HG02870 (cell line): ENCODE data around the gene COQ8B.
A peak's percentile ranks its signal among the peaks of the same experiment; 100 is the strongest.
"Not testable (repeated sequence)": the region's sequence is repeated elsewhere in the genome, so short reads cannot be mapped to it uniquely, and the experiment has no call there.

Experiments
- ATAC-seq: cut with Tn5 transposase; IDR thresholded peaks from one replicate; pipeline ENCODE4 v1.9.1; 2021; ENCODE audit warnings: mild to moderate bottlenecking, moderate library complexity; ENCODE audit not compliant: unreplicated experiment

Gene COQ8B

DNA sequence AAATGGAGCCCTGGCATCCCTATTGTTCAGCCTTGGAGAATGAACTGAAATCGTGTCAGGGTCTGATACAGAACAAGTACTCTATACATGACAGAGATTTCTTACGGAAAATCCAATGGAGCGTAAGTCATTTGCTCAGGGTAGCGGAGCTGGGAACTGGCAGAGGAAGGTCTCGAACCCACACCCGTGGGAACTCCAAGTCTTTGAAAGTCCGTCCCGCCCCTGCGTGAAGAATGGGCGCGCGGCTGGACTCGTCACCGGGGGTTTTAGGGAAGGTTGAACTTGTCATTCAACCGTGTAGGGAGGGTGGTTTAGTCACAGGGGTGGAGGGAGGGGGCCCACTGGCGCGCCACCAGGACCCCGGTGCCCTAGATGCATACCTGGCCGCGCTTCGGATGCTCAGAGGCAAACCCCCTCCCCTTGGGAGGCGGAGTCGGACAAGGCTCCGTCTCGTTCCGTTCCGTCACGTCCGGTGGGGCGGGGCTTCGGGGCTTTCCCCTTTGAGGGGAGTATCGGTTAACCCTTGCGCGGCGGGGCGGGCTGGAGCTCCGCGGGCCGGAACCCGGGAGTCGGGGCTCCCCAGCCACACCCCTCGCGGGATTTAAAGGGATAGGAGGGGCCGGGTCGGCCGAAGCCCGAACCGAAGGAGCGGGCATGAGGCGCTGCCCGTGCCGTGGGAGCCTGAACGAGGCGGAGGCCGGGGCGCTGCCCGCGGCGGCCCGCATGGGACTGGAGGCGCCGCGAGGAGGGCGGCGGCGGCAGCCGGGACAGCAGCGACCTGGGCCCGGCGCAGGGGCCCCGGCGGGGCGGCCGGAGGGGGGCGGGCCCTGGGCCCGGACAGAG, at the start of gene COQ8B, which contains the start of gene ITPKC:
COQ8B (minus strand) TSS at position 405 of the 843 bp plus-strand sequence. CDS start 2,254 bp downstream, outside the sequence.
ITPKC (plus strand) TSS at position 631 of the 843 bp plus-strand sequence; CDS start at position 655, 24 bp downstream.
- ATAC-seq, result peak; percentile 70

DNA sequence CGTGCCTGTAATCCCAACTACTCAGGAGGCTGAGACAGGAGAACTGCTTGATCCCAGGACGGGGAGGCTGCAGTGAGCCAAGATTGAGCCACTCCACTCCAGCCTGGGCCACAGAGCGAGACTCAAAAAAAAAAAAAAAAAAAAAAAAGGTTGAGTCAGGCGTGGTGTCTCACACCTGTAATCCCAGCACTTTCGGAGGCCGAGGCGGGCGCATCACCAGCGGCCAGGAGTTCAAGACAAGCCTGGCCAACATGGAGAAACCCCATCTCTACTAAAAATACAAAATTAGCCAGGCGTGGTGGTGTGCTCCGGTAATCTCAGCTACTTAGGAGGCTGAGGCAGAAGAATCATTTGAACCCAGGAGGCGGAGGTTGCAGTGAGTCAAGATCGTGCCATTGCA, 49.7 kb upstream of the COQ8B start:
- not testable (repeated sequence) for ATAC-seq

DNA sequence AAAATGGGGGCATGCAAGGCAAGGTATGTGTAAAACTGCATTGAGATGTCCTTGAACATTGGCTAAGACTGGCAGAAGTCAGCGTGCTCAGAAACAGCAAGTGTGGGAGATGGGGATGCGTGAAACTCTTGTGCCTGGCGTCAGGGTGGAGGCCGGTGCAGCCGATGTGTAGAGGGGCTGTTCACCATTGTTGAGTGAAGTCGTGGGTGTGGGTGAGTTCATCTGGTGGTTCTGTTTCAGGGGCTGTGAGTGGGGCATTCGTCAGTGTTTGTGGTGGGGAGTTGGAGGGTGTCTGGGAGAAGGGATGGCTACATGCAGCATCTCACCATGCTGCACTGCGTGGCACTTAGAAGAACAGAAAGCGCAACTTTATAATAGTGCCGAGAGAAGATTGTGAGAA, 47.3 kb upstream of the COQ8B start:
- ATAC-seq, result no peak

DNA sequence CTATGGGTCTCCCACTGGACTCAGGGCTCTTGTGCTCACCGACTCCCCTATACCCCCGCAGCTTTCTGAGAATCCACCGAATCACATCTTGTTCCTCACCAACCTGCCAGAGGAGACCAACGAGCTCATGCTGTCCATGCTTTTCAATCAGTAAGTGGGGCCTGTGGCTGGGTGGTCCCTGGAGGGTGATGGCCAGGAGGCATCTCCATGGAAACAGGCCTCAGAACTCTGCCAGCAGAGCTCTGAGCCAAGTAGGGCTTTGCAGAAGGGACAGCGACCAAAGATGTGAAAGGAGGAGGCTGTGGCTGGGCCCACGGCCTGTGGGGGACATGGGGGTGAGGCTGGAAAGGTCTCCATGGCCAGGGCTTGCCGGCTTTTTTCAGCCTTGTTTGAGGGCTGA, 46.8 kb upstream of the COQ8B start:
- ATAC-seq, result no peak

DNA sequence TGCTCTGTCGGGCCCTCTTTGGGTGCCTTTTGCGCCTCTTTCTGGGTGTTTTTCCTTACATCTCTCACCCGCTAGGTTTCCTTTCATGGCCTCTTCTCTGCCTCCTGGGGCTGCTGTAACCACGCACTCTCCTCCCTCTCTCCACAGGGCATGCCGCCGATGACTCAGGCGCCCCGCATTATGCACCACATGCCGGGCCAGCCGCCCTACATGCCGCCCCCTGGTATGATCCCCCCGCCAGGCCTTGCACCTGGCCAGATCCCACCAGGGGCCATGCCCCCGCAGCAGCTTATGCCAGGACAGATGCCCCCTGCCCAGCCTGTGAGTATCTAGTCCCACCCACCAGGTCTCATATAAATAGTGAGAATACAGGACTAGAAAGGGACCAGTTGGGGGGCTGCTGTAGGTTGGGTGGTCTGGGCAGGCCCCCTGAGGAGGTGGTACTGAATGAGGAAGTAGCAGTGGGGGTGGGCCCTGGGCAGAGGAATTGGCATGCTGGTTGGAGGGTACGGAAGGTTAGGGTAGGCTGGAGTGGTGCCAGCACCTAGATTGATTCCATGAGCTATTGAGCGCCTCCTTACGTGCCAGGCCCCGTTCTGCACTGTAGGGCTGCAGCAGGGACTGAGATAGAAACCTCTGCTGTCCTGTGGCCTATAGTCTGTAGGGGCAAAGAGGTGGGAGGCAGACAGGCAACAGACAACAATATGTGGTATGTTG, 46.2 kb upstream of the COQ8B start:
- ATAC-seq, result no peak

DNA sequence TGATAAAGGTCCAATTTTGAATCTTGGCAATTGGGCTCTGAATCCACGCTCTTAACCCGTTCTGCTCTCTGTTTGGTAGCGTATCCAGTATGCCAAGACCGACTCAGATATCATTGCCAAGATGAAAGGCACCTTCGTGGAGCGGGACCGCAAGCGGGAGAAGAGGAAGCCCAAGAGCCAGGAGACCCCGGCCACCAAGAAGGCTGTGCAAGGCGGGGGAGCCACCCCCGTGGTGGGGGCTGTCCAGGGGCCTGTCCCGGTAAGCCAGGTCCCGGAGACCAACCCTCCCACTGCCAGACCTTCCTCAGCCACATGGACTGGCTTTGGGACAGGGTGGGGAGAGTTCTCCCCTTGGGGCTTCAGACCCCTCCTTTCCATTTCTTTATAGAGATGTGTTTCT, 42.7 kb upstream of the COQ8B start:
- no peak for ATAC-seq

DNA sequence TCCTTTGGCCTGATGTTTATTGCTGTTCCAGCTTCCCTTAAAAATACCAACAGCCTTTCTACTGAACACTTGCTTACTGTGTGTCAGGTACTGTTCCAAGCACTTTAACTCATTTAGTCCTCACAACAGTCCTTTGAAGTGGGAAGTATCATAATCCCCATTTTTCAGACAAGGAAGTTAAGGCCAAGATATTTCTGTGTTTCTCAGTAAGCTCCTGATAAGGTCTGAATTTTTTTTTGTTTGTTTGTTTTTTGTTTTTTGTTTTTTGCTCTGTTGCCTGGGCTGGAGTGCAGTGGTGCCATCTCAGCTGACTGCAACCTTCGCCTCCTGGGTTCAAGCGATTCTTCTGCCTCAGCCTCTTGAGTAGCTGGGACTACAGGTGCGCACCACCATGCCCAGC, 41.8 kb upstream of the COQ8B start:
- ATAC-seq, result no peak

DNA sequence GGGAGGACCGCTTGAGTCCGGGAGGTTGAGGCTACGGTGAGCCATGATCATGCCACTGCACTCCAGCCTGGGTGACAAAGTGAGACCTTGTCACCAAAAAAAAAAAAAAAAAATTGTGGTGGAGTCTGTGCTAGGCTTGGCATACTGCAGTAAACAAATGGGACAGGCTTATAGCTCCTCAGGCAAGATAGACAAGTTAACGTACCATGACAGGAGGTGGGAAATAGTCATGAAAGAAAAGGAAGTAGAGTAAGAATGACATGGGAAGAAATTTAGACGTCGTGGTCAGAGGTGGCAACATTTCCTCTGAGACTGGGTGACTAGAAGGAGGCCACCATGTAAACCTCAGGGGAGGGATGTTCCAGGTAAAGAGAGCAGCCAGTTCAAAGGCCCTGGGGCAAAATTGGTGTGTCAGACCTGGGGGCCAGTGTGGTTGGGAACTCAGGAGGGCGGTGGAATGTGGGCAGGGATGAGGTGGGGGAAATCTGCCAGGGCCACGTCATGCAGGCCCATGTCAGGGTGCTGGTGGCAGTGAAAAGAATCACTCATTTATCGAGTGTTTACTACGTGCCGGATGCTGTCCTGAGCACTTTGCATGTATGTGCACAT, 39.9 kb upstream of the COQ8B start:
- no peak for ATAC-seq

DNA sequence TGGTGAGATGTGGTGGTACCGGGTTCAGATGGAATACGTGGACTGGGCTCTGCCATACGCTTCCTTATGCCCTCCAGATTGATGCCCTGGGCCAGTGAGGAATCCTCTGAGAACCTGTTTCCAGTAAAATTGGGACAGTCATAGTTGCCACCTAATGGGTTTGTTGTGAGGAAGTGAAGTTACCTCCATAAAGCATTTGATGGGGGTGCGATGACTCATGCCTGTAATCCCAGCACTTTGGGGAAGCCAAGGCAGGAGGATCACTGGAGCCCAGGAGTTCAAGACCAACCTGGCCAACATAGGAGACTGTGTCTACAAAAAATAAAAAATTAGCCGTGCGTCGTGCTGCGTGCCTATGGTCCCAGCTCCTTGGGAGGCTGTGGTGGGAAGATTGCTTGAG, 39.1 kb upstream of the COQ8B start:
- no peak for ATAC-seq

DNA sequence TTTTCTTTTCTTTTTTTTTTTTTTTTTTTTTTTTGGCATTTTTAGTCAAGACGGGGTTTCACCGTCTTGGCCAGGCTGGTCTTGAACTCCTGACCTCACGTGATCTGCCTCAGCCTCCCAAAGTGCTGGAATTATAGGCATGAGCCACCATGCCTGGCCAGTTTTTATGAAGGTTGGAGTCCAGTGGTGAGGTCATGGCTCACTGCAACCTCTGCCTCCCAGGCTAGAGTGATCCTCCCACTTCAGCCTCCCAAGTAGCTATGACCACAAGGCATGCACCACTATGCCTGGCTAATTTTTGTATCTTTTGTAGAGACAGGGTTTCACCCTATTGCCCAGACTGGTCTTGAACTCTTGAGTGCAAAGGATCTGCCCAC, 38.5 kb upstream of the COQ8B start:
- no peak for ATAC-seq

DNA sequence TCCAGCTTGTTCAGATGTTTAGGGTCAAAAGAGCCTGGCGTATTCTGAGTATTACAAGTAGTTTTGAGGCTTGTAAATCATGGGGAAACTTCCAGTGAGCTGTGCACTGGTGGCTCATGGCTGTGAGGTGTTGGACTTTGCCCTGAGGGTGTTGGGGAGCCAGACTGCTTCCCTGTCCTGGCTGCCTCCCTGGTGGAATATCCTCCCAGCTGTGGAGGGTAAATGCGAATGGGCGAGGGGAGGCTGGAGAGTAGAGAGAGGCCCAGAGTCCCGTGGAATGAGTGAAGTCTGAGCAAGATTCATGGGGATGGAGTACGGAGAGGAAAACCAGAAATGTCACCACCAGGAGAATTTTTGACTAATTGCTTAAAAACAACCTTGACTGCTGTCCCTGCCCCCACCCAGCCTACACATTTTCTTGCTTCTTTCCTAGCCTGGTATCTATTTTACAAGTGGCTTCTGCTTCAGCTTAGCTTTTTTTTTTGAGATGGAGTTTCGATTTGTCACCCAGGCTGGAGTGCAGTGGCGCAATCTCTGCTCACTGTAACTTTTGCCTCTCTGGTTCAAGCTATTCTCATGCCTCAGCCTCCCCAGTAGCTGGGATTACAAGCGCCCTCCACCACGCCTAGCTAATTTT, 38.0 kb upstream of the COQ8B start:
- no peak for ATAC-seq

DNA sequence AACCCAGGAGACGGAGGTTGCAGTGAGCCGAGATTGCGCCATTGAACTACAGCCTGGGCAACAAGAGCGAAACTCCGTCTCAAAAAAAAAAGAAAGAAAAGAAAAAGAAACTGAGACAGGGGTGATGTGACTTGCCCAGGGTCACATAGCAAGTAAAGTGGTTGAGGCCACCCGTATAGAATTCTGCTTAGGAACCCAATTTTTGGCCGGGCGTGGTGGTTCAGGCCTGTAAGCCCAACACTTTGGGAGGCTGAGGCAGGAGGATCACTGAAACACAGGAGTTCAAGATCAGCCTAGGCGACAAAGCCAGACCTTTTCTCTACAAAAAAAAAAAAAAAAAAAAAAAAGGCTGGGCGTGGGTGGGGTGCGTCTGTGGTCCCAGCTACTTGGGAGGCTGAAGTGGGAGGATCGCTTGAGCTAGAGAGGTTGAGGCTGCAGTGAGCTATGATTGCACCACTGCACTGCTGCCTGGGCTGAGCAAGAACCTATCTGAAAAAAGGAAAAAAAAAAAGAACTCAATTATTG, 35.6 kb upstream of the COQ8B start:
- ATAC-seq, result no peak

DNA sequence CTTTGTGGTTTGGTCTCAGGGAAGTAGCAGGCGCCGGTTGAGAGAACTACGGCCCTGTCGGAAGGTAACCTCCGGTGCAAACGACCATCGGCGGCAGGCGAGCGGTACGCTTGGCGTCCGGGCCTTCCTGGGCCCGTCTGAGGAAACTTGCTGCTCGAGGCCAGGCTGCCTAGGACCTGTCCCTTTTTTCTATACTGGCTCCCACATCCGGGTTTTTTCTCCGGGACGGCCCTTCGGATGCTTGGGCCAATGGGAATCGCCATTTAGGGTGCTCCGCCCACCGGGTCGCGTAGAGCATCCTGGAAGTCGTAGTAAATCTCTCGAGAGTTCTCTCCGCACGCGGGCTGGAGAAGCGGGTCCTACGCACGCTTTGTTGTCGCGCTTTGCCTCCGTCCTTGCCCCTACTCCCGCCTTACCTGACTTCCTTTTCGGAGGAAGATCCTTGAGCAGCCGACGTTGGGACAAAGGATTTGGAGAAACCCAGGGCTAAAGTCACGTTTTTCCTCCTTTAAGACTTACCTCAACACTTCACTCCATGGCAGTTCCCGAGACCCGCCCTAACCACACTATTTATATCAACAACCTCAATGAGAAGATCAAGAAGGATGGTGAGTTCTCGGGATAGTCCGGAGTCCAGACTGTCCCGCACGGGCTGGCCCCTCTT, 34.3 kb upstream of the COQ8B start, which contains the start of gene SNRPA:
SNRPA (plus strand) TSS at position 330 of the 664 bp plus-strand sequence; CDS start at position 536, 206 bp downstream.
- ATAC-seq, result peak; percentile 51

DNA sequence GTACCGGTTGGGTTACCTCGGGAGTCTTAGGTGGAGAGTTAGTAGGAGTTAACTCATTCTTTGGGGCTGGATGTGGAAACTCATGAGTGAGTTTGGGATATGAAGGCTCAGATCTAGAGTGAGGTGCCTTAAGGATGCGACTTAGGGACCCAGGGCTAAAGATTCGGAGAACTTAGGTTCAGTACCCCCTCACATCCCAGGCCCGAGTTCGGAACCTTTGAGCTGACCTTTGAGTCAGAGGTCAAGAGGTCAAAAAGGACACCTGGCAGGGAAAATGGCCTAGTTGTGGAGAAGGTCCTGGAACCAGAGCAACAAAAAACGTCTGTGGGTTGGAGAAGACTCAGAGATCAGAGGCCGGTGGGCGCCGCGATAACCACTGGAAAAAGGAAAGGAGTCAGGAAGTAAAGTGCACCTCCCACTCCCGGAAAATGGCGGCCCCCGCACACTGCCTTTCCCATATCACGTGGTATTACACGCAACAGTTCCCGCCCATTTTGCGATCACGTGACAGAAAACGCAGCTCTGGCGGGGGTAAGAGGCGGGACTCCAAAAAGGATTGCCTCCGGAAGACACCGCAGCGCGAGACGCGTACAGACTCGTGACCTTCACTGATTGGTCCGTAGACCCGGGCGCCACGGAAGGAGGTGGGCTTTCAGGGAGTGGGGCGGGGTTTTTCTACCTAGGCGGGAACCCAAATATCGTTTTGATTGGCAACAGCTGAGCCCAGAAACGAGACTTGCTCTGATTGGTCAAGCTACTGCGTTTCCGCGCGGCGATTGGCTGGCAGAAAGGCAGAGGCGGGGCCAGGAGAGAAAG, 33.6 kb upstream of the COQ8B start, which contains the start of gene ACTMAP:
ACTMAP (minus strand) TSS at position 420 of the 816 bp plus-strand sequence. CDS start 674 bp downstream, outside the sequence.
- peak; percentile 89 for ATAC-seq

DNA sequence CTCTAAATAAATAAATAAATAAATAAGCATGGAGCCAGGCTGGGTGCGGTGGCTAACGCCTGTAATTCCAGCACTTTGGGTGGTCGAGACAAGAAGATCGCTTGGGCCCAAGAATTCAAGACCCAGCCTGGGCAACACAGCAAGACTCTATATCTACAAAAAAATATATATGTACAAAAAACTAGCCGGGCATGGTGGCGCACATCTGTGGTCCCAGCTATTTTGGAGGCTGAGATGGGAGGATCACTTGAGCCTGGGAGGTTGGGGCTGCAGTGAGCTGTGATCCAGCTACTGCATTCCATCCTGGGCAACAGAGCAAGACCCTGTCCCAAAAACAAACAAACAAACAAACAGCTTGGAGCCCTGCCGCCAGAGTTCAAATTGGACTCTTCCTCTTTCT, 30.9 kb upstream of the COQ8B start:
- no peak for ATAC-seq

DNA sequence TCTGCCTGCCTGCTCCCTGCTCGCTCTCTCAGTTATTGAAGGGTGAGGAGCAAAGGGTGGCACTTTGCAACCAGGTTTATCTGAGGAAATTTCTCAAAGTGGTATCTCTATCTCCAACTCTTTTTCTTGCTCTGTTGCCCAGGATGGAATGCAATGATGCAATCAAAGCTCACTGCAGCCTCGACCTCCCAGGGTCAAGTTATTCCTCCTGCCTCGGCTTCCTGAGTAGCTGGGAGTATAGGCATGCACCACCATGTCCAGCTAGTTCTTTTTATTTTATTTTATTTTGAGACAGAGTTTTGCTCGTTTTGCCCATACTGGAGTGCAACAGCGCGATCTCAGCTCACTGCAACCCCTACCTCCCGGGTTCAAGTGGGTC, 28.7 kb upstream of the COQ8B start:
- no peak for ATAC-seq

DNA sequence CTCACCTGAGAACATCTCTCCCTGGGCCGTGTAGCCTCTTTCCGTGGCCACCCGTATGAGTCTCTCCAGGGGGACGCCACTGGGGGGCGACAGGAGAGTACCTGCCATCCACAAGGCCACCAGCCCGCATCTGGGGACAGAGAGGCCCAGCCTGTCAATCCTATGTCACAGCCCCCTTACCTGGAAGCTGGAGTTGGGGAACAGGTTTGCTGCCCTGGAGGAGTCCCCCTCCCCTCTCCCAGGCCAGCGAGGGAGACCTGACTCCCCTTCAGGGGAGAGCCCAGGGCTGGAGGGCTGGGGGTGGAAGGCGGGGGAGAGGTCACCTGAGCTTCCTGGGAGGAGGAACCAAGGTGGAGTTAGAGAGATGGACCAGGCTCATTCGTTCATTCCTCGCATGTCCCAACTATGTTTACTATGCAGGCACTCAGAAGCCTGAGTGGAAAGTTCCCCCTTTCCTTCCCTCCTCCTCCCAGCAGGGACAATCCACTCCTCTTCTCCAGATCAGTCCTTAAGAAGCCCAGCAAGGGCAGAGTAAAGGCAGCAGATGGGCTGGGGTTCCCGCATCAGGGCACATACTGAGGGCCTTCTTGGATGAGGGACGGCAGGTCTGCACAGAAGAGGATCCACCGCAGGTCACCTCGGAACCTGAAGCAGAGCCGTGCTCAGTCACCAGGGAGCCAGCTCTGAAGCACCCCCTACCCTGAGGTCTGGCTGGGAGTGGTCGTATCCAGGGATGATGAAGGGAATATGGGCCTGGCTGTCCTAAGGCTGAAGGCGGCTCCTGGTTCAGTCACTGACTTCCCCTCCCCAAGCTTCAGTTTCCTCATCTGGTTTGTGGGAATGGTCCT, 28.1 kb upstream of the COQ8B start:
- ATAC-seq, result no peak

DNA sequence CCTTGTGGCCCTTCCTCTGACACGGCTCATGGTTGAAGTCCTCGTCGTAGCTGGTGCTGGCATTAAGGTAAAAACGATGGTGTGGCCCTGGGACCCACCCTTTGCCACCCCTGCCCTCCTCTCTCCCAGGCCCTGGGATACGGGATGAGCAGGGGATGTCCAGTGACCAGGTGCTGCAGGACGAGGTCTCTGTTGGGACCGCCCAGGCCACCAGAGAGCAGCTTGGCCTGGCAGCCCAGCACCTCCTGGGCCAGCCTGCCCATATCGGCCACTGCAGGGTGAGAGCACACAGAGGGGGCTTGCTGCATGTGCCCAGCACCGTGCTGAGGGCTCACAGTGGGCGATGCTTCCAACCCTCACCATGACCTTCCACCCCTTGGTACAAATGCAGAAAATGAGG, 27.2 kb upstream of the COQ8B start:
- ATAC-seq, result no peak
